Spleen (tissue), 11 donors: ENCODE measurements around the gene CLIC5. TPM values are rescaled to one million over a fixed set of nuclear protein-coding genes. Genes with fewer than 3 reads are reported as not detected.

Experiments
- DNase-seq: peaks from one replicate; pipeline ENCODE4 v3.0.0-alpha.2; 2020
- H3K27ac ChIP-seq, 8 donors: fragments of 200-600 bp; sonication (generic) in 7 of 8; 1 replicate in 4 of 8; 2 replicates in 4 of 8; pipeline versions ENCODE4 v1.5.0 to v1.8.0; 2016 to 2021; ENCODE audit warnings: inconsistent platforms in 4 of 8, mild to moderate bottlenecking in 4 of 8, moderate library complexity in 1 of 8
- H3K27me3 ChIP-seq, 7 donors: fragments of 200-600 bp; sonication (generic) in 6 of 7; replicated peaks in 1 of 7; 1 replicate in 4 of 7; 2 replicates in 3 of 7; pipeline versions ENCODE4 v1.5.0 to v1.8.0; 2016 to 2021; ENCODE audit warnings: inconsistent platforms in 3 of 7, mild to moderate bottlenecking in 1 of 7
- H3K36me3 ChIP-seq, 6 donors: fragments of 200-600 bp; sonication (generic) in 5 of 6; 1 replicate in 4 of 6; 2 replicates in 2 of 6; pipeline versions ENCODE4 v1.5.0 to v1.8.0; 2016 to 2021; ENCODE audit warnings: inconsistent platforms in 2 of 6
- H3K4me1 ChIP-seq, 6 donors: fragments of 200-600 bp; sonication (generic) in 5 of 6; 1 replicate in 3 of 6; 2 replicates in 3 of 6; pipeline versions ENCODE4 v1.5.0 to v1.8.0; 2016 to 2021; ENCODE audit warnings: inconsistent platforms in 3 of 6
- H3K4me3 ChIP-seq, 8 donors: fragments of 200-600 bp; sonication (generic) in 7 of 8; 1 replicate in 4 of 8; 2 replicates in 4 of 8; pipeline versions ENCODE4 v1.5.0 to v1.8.0; 2016 to 2021; ENCODE audit warnings: inconsistent platforms in 4 of 8, mild to moderate bottlenecking in 4 of 8, moderate library complexity in 2 of 8
- H3K9me3 ChIP-seq, 8 donors: fragments of 200-600 bp; sonication (generic) in 7 of 8; 1 replicate in 4 of 8; 2 replicates in 4 of 8; pipeline versions ENCODE4 v1.5.0 to v1.8.0; 2016 to 2021; ENCODE audit warnings: inconsistent platforms in 4 of 8
- POLR2A ChIP-seq, 3 donors: fragments of 450-650 bp; IDR thresholded peaks; one replicate each; pipeline ENCODE4 v1.5.1; 2017; ENCODE audit warnings: antibody characterized with exemption in 3 of 3, mild to moderate bottlenecking in 1 of 3
- POLR2AphosphoS5 ChIP-seq, 3 donors: sonication (generic); formaldehyde crosslinking; IDR thresholded peaks; one replicate each; pipeline ENCODE4 v1.5.1; 2017; ENCODE audit warnings: antibody characterized with exemption in 3 of 3
- WGBS, 5 donors: extraction: QIAGEN DNeasy Blood & Tissue Kit in 3 of 5; methylation state at CpG; one replicate each; pipeline versions ENCODE4 v1.1.5 to v1.1.7; 2013 to 2018; 5-methylcytosine and 5-hydroxymethylcytosine counted together
- intact Hi-C: fragments of 100-400 bp; cut with DNase I; formaldehyde crosslinking; loops from one replicate; pipeline ENCODE4 v1.15.0; 2023; ENCODE audit warnings: low total_unique reads
- polyA plus RNA-seq, 3 donors: library from polyadenylated mRNA; stranded (reverse); fragments of 200-250 nt; gene quantifications; one replicate each; pipeline ENCODE4 v1.2.1, GENCODE V29; 2013
- total RNA-seq, 7 donors: library from RNA; depleted of rRNA in 3 of 7; stranded (reverse); fragments of >200 nt in 3 of 7; fragmentation: NEBNext Ultra II Directional in 4 of 7; extraction: Animal tissue kit (Norgen Biotek cat#: 25700) in 4 of 7; gene quantifications; one replicate each; pipeline versions ENCODE4 v1.1.0 to v1.2.1, GENCODE V29; 2016 to 2021
- TF ChIP-seq, protein P1 (sequence below), 11 experiments: fragments of 200-600 bp in 7 of 11; fragments of 450-650 bp in 4 of 11; sonication (generic) in 4 of 11; IDR thresholded peaks in 8 of 11; conservative IDR thresholded peaks in 3 of 11; 1 replicate in 7 of 11; 2 replicates in 4 of 11; pipeline versions ENCODE4 v1.4.0 to v1.8.0; 2016 to 2021; ENCODE audit warnings: antibody characterized with exemption in 11 of 11, inconsistent platforms in 4 of 11, mild to moderate bottlenecking in 1 of 11
- donor health status: healthy with polysubstance abuse.
- donor health status: DM: no; HTN: no; CAD: no; lungs with moderate emphysema.
- donor health status: DM: no; HTN: no; CAD: no.
- donor health status: Bipolar disorder and iron deficiency.
- donor health status: healthy.
- donor health status: DM: no; HTN: no; CAD: no.
- donor health status: DM: yes; HTN: yes; CAD: no.

Gene CLIC5
- total and polyA plus RNA-seq, 10 donors = 2.8 to 189 (median 71.2) TPM

DNA sequence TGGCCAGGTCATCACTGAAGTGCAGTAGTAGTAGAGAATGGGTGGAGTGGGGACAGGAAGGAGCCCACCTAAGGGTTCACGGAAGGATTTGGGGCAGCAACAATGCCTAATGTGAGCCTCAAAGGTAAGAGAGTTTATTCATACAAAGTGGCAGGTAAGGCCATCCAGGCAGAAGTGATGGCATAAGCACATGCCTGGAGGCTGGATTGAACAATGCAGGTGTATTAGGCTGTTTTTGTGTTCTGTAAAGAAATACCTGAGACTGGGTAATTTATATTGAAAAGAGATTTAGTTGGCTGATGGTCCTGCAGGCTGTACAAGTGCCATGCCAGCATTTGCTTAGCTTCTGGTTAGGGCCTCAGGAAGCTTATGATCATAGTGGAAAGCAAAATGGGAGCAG lies 48.3 kb downstream of the CLIC5 start:
- no peak for DNase-seq
- intact Hi-C loops = no loop called here
- TF ChIP-seq, protein P1, sequence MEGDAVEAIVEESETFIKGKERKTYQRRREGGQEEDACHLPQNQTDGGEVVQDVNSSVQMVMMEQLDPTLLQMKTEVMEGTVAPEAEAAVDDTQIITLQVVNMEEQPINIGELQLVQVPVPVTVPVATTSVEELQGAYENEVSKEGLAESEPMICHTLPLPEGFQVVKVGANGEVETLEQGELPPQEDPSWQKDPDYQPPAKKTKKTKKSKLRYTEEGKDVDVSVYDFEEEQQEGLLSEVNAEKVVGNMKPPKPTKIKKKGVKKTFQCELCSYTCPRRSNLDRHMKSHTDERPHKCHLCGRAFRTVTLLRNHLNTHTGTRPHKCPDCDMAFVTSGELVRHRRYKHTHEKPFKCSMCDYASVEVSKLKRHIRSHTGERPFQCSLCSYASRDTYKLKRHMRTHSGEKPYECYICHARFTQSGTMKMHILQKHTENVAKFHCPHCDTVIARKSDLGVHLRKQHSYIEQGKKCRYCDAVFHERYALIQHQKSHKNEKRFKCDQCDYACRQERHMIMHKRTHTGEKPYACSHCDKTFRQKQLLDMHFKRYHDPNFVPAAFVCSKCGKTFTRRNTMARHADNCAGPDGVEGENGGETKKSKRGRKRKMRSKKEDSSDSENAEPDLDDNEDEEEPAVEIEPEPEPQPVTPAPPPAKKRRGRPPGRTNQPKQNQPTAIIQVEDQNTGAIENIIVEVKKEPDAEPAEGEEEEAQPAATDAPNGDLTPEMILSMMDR (IDR thresholded peaks at IDR 0.05 in 8 of 11, conservative IDR thresholded peaks at IDR 0.05 in 3 of 11) = no peak
- TF ChIP-seq POLR2A (IDR thresholded peaks at IDR 0.05) = no peak
- no peak for TF ChIP-seq POLR2AphosphoS5 (IDR thresholded peaks at IDR 0.05)
- Histone ChIP-seq H3K4me3 (no peak overlapping the region), H3K27ac (peak overlapping the region in 5 of 8 donors; percentile 10 to 63 (median 28)), H3K9me3 (peaks cover 0 to 11% (median 2%) of the 10 kb centered on the region in 8 donors), H3K27me3 (no peaks in the 10 kb centered on the region), H3K4me1 (peaks cover 0 to 17% (median 5%) of the 10 kb centered on the region in 6 donors), H3K36me3 (no peaks in the 10 kb centered on the region)
- WGBS, 5 donors = 89 to 100% (median 93%) methylated on average over 1 of the region's 1 CpG

DNA sequence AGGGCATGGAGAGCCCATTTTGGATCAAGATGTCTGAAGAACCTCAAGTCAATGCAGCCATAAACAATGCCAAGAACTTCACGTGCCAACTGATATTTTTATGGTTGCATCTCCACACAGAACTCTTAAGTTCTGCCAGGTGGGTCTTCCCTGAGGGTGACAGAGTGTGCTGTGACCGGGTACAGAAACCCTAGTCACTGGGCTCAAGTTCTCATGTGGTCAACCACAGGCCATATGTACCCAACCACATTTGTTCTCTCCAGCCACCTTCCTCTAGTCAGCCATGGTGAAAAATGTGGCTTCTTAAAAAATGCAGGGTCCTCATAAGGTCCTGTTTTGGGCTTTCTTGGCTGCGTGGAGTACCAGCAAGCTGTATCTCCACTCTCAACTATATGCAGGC lies 48.9 kb downstream of the CLIC5 start:
- no peak overlapping the region for H3K4me3 ChIP-seq
- intact Hi-C loops = no loop called here
- WGBS, 5 donors = 28 to 59% (median 44%) methylated on average over 3 of the region's 3 CpGs
- no peaks in the 10 kb centered on the region for H3K36me3 ChIP-seq
- DNase-seq = no peak
- H3K27ac ChIP-seq = peak overlapping the region in 5 of 8 donors; percentile 10 to 63 (median 28)
- peaks cover 0 to 17% (median 5%) of the 10 kb centered on the region in 6 donors for H3K4me1 ChIP-seq
- TF ChIP-seq, protein P1 (IDR thresholded peaks at IDR 0.05 in 8 of 11, conservative IDR thresholded peaks at IDR 0.05 in 3 of 11) = no peak
- TF ChIP-seq POLR2A (IDR thresholded peaks at IDR 0.05) (no peak), POLR2AphosphoS5 (IDR thresholded peaks at IDR 0.05) (no peak)
- peaks cover 0 to 11% (median 2%) of the 10 kb centered on the region in 8 donors for H3K9me3 ChIP-seq
- no peaks in the 10 kb centered on the region for H3K27me3 ChIP-seq

DNA sequence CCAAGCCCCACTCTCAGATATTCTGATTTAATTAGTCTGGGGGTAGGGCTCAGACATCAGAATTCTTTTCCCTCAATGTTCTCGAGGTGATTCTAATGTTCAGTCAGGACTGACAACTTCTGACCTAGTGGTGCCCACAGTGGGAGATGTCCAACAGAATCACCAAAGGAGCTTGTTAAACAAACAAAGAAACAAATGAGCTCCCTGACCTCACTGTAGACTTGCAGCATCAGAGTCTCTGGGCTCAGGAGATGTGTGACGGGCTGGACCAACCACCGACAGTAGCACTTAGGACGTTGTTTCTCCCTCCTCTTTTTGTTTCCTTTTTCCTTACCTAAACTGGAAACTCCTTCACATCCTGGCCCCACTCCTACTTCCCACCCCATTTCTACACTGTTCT lies 49.3 kb downstream of the CLIC5 start:
- H3K36me3 ChIP-seq = no peaks in the 10 kb centered on the region
- H3K4me3 ChIP-seq = no peak overlapping the region
- H3K4me1 ChIP-seq = peaks cover 0 to 17% (median 5%) of the 10 kb centered on the region in 6 donors
- peaks cover 0 to 11% (median 2%) of the 10 kb centered on the region in 8 donors for H3K9me3 ChIP-seq
- H3K27ac ChIP-seq = peak overlapping the region in 5 of 8 donors; percentile 10 to 63 (median 28)
- TF ChIP-seq, protein P1 (IDR thresholded peaks at IDR 0.05 in 8 of 11, conservative IDR thresholded peaks at IDR 0.05 in 3 of 11) = no peak
- TF ChIP-seq POLR2A (IDR thresholded peaks at IDR 0.05) (no peak), POLR2AphosphoS5 (IDR thresholded peaks at IDR 0.05) (no peak)
- 66 to 83% (median 71%) methylated on average over 4 of the region's 4 CpGs for WGBS, 5 donors
- no peak for DNase-seq
- H3K27me3 ChIP-seq = no peaks in the 10 kb centered on the region
- intact Hi-C loops = no loop called here

DNA sequence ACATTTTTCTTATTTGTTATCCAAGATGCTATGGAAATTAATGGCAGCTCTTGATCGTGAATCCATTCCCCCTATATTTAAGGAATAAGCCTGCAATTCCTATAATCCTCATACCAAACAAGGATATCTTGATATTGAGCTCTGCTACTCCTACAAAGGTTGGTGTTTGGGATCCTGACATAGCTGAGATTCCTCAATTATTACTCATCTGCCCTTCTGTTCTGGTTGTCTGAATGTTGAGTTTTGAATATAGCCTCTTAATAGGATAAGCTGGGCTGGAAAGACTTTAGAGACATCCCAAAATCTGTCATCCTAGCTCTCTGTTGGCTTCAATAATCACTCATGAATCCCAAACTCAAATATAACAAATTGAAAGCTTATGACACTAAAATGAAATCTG lies 49.9 kb downstream of the CLIC5 start:
- H3K36me3 ChIP-seq = no peaks in the 10 kb centered on the region
- DNase-seq = no peak
- no peak for TF ChIP-seq POLR2AphosphoS5 (IDR thresholded peaks at IDR 0.05)
- TF ChIP-seq POLR2A (IDR thresholded peaks at IDR 0.05) = no peak
- TF ChIP-seq, protein P1 (IDR thresholded peaks at IDR 0.05 in 8 of 11, conservative IDR thresholded peaks at IDR 0.05 in 3 of 11) = no peak
- peak overlapping the region in 3 of 8 donors; percentile 20 to 53 (median 51) for H3K27ac ChIP-seq
- H3K4me1 ChIP-seq = peaks cover 0 to 15% (median 5%) of the 10 kb centered on the region in 6 donors
- 59 to 89% (median 70%) methylated on average over 1 of the region's 1 CpG for WGBS, 5 donors
- intact Hi-C loops = no loop called here
- no peaks in the 10 kb centered on the region for H3K27me3 ChIP-seq
- H3K9me3 ChIP-seq = peaks cover 0 to 11% (median 2%) of the 10 kb centered on the region in 8 donors
- H3K4me3 ChIP-seq = no peak overlapping the region
